ACC112 (cell line): ENCODE results near the gene IDH1.
"Not testable (repeated sequence)": the region's sequence is repeated elsewhere in the genome, so short reads cannot be mapped to it uniquely, and the experiment has no call there.

ENCODE experiments used
- H2AFZ ChIP-seq: fragments of 200-600 bp; sonication (generic); one replicate; pipeline ENCODE4 v1.6.0; 2017; ENCODE audit warnings: antibody characterized with exemption, low read length; ENCODE audit not compliant: unreplicated experiment
- H3K27ac ChIP-seq: fragments of 200-600 bp; sonication (generic); 2 replicates; pipeline ENCODE4 v1.5.1; 2014; ENCODE audit warnings: low read depth, mild to moderate bottlenecking, antibody characterized with exemption, low read length, moderate library complexity
- H3K27me3 ChIP-seq: fragments of 200-600 bp; sonication (generic); 2 replicates; pipeline ENCODE4 v1.6.1; 2014; ENCODE audit warnings: mild to moderate bottlenecking, antibody characterized with exemption, low read length, moderate library complexity, mixed read lengths; ENCODE audit not compliant: insufficient read depth
- H3K36me3 ChIP-seq: fragments of 200-600 bp; sonication (generic); 2 replicates; pipeline ENCODE4 v1.6.1; 2016; ENCODE audit warnings: mild to moderate bottlenecking, antibody characterized with exemption, low read length, moderate library complexity, mixed read lengths; ENCODE audit not compliant: insufficient read depth
- H3K4me1 ChIP-seq: fragments of 200-600 bp; sonication (generic); one replicate; pipeline ENCODE4 v1.6.1; 2016; ENCODE audit warnings: low read length, mixed read lengths; ENCODE audit not compliant: insufficient read depth, unreplicated experiment, control insufficient read depth
- H3K4me3 ChIP-seq: fragments of 200-600 bp; sonication (generic); 2 replicates; pipeline ENCODE4 v1.5.1; 2014; ENCODE audit warnings: mild to moderate bottlenecking, low read depth, low read length
- H3K79me2 ChIP-seq: fragments of 200-600 bp; sonication (generic); one replicate; pipeline ENCODE4 v1.6.0; 2016; ENCODE audit warnings: low read length; ENCODE audit not compliant: control insufficient read depth, unreplicated experiment, insufficient read depth

The IDH1 gene

DNA sequence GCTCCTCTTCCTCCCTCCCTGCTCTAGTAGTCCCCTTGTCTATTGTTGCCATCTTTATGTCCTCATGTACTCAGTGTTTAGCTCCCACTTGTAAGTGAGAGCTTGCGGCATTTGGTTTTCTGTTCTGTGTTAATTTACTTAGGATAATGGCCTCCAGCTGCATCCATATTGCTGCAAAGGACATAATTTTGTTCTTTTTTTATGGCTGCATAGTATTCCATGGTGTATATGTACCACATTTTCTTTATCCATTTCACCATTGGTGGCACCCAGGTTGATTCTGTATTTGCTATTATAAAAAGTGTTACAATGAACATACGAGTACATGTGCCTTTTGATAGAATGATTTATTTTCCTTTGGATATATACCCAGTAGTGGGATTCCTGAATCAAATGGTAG lies 23.7 kb upstream of the IDH1 start:
- peaks cover 6% of the 10 kb centered on the region for H3K4me1 ChIP-seq
- no peaks in the 10 kb centered on the region for H3K27me3 ChIP-seq
- H3K36me3 ChIP-seq = peaks cover 69% of the 10 kb centered on the region
- H3K79me2 ChIP-seq = peaks cover 10% of the 10 kb centered on the region
- no peak overlapping the region for H3K4me3 ChIP-seq
- no peak overlapping the region for H3K27ac ChIP-seq
- H2AFZ ChIP-seq = no peak overlapping the region

GRCh38 chr2:208274748-208275147 lies 19.9 kb upstream of the IDH1 start:
- no peak overlapping the region for H2AFZ ChIP-seq
- no peaks in the 10 kb centered on the region for H3K4me1 ChIP-seq
- H3K27ac ChIP-seq = no peak overlapping the region
- H3K27me3 ChIP-seq = no peaks in the 10 kb centered on the region
- peaks cover 17% of the 10 kb centered on the region for H3K79me2 ChIP-seq
- H3K4me3 ChIP-seq = no peak overlapping the region
- peaks cover 60% of the 10 kb centered on the region for H3K36me3 ChIP-seq

GRCh38 chr2:208269091-208269490 lies 14.2 kb upstream of the IDH1 start:
- Histone ChIP-seq H3K79me2 (peaks cover 45% of the 10 kb centered on the region), H3K27ac (no peak overlapping the region)

DNA sequence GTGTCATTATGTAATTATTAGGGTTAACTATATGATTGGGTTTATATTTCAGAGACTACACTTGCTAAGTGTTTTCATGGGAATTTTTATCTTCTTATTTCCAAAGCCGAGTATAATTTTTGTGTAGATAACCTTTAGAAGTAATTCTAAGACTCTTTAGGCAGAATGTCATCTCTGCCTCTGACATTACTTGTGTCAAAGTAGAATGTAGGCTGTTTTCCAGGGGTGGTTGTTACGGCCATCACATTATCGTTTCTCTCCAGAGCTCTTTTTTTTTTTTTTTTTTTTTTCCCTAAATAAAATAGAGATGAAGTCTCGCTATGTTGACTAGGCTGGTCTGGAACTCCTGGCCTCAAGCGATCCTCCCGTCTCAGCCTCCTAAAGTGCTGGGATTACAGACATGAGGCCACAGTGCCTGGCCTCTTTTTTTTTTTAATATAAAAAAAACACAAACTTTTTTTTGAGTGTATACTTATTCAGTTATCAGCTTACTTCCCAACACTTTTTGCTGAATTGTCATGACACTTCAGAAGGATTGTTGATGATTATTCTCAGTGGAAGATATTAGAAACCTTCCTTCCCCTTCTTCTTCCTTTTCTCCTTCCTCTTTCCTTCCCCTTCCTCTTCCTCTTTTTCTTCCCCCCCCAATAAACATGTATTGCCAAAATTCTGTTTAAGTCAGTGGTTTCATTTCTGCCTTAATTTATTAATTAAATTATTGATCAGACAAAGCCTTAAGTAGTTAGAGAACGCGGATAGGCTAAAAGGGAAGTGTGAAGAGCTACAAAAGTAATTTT lies 13.5 kb upstream of the IDH1 start:
- Histone ChIP-seq H3K4me3 (peak overlapping the region; percentile 87), H3K36me3 (peaks cover 10% of the 10 kb centered on the region), H3K4me1 (peaks cover 16% of the 10 kb centered on the region), H3K79me2 (peaks cover 45% of the 10 kb centered on the region), H2AFZ (no peak overlapping the region), H3K27ac (no peak overlapping the region), H3K27me3 (no peaks in the 10 kb centered on the region)

More at GRCh38 chr2:208269091-208269490, 14.2 kb upstream of the IDH1 start:
- H3K4me1 ChIP-seq = peaks cover 16% of the 10 kb centered on the region
- peaks cover 14% of the 10 kb centered on the region for H3K36me3 ChIP-seq
- H2AFZ ChIP-seq = no peak overlapping the region
- no peaks in the 10 kb centered on the region for H3K27me3 ChIP-seq
- no peak overlapping the region for H3K4me3 ChIP-seq

- H3K4me3 ChIP-seq = peak overlapping the region; percentile 87
- H2AFZ ChIP-seq, H3K27me3 ChIP-seq, H3K36me3 ChIP-seq: not testable (repeated sequence)
- peaks cover 16% of the 10 kb centered on the region for H3K4me1 ChIP-seq
- H3K27ac ChIP-seq = peak overlapping the region; percentile 69; the same call in 1 of the 2 replicates
- peaks cover 45% of the 10 kb centered on the region for H3K79me2 ChIP-seq
Measured at GRCh38 chr2:208267526-208267925, 12.7 kb upstream of the IDH1 start.

GRCh38 chr2:208266936-208267335 lies 12.1 kb upstream of the IDH1 start:
- Histone ChIP-seq H3K27ac (peak overlapping the region; percentile 69), H2AFZ (peak overlapping the region; percentile 84), H3K36me3 (peaks cover 5% of the 10 kb centered on the region), H3K27me3 (no peaks in the 10 kb centered on the region), H3K79me2 (peaks cover 45% of the 10 kb centered on the region), H3K4me3 (peak overlapping the region; percentile 87), H3K4me1 (peaks cover 16% of the 10 kb centered on the region)

DNA sequence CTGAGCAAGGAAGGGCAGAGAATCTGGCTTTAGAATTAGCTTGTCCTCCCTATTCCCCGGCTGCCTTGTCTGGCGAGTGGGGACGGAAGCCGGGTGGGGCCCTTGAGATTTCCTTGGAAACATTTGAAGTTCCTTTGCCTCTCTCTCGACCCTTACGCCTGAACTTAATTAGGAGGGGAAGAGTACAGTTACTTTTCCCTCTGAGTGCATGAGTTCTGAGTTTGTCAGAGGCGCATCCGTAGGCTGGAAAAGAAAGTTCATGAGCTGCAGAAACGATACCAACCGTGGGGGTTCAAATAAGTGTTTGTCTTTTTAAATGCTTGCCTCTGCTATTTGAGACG lies 11.7 kb upstream of the IDH1 start:
- peak overlapping the region; percentile 84 for H2AFZ ChIP-seq
- H3K27me3 ChIP-seq = no peaks in the 10 kb centered on the region
- peak overlapping the region; percentile 69 for H3K27ac ChIP-seq
- H3K4me1 ChIP-seq = peaks cover 16% of the 10 kb centered on the region
- H3K36me3 ChIP-seq = peaks cover 3% of the 10 kb centered on the region
- H3K79me2 ChIP-seq = peaks cover 45% of the 10 kb centered on the region
- peak overlapping the region; percentile 87 for H3K4me3 ChIP-seq

DNA sequence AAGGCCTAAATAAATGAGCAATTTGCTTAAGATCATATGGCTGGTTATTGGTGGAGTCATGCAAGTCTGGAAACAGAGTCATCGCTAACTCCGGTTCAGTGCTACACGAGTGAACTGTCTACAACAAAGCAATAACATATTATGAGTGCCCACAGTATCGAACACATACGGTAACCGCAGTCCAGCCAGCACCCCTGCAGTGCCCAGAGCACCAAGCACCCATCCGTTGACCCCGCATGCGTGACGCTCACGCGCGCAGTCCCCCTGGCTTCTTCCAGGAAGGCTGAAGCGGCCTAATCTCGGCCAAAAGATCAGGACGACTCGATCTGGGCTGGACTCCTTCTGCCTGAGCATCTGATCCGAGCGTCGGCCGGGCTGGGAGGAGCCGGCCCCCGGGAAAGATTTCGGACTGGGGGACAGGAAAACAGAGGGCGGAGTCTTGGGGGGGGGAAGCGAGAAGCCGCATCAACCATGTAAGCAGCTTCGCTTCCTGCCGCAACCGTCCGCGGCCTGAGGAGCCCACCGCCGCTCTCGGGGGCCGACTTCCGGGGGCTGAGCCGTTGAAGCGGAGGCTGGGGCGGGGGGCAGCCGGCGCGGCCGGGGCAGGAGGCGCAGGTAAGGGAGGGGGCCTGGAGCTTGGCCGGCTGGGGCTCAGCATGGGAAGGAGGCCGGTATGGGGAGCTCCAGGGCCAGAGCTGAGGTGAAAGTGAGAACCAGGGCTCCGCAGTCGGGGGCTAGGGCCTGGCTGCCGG lies 11.1 kb upstream of the IDH1 start, which contains the start of gene PIKFYVE:
Gene PIKFYVE (plus strand): TSS at position 455 of the 752 bp plus-strand sequence. CDS start 5,265 bp downstream, outside the sequence.
- Histone ChIP-seq H2AFZ (peak within 1 kb of the TSS; percentile 92), H3K27ac (peak within 1 kb of the TSS; percentile 69), H3K27me3 (no peaks in the 10 kb centered on the region), H3K79me2 (peaks cover 41% of the 10 kb centered on the region), H3K4me1 (peaks cover 16% of the 10 kb centered on the region), H3K4me3 (peak within 1 kb of the TSS; percentile 87), H3K36me3 (no peaks in the 10 kb centered on the region)

DNA sequence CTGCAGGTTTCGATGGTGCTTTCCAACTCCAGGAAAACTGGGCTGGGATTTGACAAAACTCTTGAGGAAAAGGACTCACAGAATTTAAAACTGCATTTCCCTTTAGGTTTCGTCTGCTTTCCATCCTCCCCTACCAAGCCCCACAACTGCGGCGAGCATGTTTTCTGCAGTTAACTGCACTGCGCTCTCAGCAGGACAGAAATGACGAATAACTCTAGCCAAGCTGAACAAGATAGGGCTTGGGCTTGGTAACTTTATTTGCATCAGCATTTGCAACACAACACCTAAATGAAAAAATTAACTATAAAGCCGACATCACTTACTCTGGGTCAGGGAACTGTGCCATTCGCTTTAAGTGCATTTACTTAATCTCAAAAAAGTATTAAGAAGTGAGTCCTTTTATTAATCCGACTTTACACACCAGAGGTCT lies 10.5 kb upstream of the IDH1 start:
- H3K4me3 ChIP-seq = peak overlapping the region; percentile 87
- no peaks in the 10 kb centered on the region for H3K36me3 ChIP-seq
- peak overlapping the region; percentile 92 for H2AFZ ChIP-seq
- H3K27ac ChIP-seq = peak overlapping the region; percentile 41
- H3K27me3 ChIP-seq = no peaks in the 10 kb centered on the region
- H3K4me1 ChIP-seq = peaks cover 16% of the 10 kb centered on the region
- H3K79me2 ChIP-seq = peaks cover 40% of the 10 kb centered on the region

DNA sequence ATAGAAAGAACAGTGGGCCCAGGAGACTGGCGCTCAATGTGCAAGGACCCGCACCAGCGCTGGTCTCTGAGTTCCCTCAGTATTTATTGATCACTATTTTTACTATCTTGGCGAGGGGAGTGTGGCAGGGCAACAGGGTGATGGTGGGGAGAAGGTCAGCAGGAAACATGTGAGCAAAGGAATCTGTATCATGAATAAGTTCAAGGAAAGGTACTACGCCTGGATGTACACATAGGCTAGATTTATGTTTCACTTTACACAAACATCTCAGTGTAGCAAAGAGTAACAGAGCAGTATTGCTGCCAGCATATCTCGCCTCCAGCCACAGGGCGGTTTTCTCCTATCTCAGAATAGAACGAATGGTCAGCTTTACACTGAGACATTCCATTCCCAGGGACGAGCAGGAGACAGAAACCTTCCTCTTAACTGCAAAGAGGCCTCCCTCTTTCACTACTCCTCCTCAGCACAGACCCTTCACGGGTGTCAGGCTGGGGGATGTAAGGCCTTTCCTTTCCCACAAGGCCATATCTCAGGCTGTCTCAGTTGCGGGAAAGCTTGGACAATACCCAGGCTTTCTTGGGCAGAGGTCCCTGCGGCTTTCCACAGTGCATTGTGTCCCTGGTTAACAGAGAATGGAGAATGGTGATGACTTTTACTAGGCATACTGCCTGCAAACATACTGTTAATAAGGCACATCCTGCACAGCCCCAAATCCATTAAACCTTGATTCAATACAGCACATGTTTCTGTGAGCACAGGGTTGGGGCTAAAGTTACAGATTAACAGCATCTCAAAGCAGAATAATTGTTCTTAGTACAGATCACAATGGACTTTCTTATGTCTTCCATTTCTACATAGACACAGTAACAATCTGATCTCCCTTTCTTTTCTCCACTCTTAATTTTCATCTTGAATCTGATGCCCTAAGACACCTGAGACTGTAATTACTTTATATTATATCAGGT lies 2.3 kb upstream of the IDH1 start:
- not testable (repeated sequence) for H3K79me2 ChIP-seq, H3K27me3 ChIP-seq, H2AFZ ChIP-seq, H3K27ac ChIP-seq, H3K4me3 ChIP-seq, H3K36me3 ChIP-seq
- peaks cover 17% of the 10 kb centered on the region for H3K4me1 ChIP-seq
